Neural progenitor cell (in vitro differentiated cells): ENCODE results near the gene CCDC66.
"Not testable (repeated sequence)": the region's sequence is repeated elsewhere in the genome, so short reads cannot be mapped to it uniquely, and the experiment has no call there.

Experiments used
- CTCF ChIP-seq: fragments of 200-600 bp; sonication (generic); IDR thresholded peaks from 2 replicates; pipeline ENCODE4 v1.5.1; 2017; ENCODE audit warnings: antibody characterized with exemption, mild to moderate bottlenecking
- EZH2 ChIP-seq: fragments of 200-600 bp; sonication (generic); IDR thresholded peaks from 2 replicates; pipeline ENCODE4 v1.6.1; 2017; ENCODE audit warnings: antibody characterized with exemption, mild to moderate bottlenecking, moderate library complexity
- EZH2phosphoT487 ChIP-seq: fragments of 200-600 bp; sonication (generic); IDR thresholded peaks from 2 replicates; pipeline ENCODE4 v1.6.1; 2017; ENCODE audit warnings: antibody characterized with exemption

- TF ChIP-seq CTCF, EZH2, EZH2phosphoT487: not testable (repeated sequence)
Measured at GRCh38 chr3:56584275-56584674, 27.3 kb downstream of the CCDC66 start.
